ENCODE measurements around the gene PDE10A. TPM values are rescaled to one million over a fixed set of nuclear protein-coding genes. Genes with fewer than 3 reads are reported as not detected.

Gene PDE10A
- total RNA-seq, 4 donors from 2014 or later, result 0.59 to 3.1 (median 2.0) TPM

DNA sequence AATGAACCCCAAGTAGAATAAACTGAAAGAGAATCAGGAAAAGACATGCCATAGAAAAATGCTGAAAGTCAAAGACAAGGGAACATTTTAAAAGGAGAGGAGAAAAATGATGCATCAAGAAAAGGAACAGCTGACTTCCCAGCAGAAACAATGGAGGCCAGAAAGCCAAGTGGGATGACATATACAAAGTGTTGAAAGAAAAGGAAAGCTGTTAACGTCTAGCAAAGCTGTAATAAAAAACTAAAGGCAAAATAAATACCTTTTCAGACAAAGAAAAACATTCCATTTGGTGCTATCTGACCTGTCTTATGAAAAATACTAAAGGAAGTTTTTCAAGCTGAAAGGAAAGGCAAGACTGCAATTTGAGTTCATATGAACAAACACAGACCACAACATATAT, 34.1 kb upstream of the PDE10A start:
- Histone ChIP-seq H3K36me3 (no peaks in the 10 kb centered on the region), H3K27me3 (no peaks in the 10 kb centered on the region), H3K27ac (no peak overlapping the region), H3K4me3 (no peak overlapping the region), H3K9me3 (no peaks in the 10 kb centered on the region), H3K4me1 (no peaks in the 10 kb centered on the region)
- no peak for DNase-seq (ENCODE audit: low spot score in 2 of 2)
- WGBS, result 34% methylated on average over 1 of the region's 1 CpG
- TF ChIP-seq EP300 (IDR thresholded peaks at IDR 0.05) (no peak), POLR2A (IDR thresholded peaks at IDR 0.05) (no peak), POLR2AphosphoS5 (IDR thresholded peaks at IDR 0.05) (no peak)

GRCh38 chr6:165695722-165696515, 32.9 kb upstream of the PDE10A start:
- TF ChIP-seq POLR2AphosphoS5 (IDR thresholded peaks at IDR 0.05) (no peak), POLR2A (IDR thresholded peaks at IDR 0.05) (no peak), EP300 (IDR thresholded peaks at IDR 0.05) (no peak)
- TF ChIP-seq, protein P1, sequence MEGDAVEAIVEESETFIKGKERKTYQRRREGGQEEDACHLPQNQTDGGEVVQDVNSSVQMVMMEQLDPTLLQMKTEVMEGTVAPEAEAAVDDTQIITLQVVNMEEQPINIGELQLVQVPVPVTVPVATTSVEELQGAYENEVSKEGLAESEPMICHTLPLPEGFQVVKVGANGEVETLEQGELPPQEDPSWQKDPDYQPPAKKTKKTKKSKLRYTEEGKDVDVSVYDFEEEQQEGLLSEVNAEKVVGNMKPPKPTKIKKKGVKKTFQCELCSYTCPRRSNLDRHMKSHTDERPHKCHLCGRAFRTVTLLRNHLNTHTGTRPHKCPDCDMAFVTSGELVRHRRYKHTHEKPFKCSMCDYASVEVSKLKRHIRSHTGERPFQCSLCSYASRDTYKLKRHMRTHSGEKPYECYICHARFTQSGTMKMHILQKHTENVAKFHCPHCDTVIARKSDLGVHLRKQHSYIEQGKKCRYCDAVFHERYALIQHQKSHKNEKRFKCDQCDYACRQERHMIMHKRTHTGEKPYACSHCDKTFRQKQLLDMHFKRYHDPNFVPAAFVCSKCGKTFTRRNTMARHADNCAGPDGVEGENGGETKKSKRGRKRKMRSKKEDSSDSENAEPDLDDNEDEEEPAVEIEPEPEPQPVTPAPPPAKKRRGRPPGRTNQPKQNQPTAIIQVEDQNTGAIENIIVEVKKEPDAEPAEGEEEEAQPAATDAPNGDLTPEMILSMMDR (IDR thresholded peaks at IDR 0.05), result no peak
- H3K27ac ChIP-seq, result no peak overlapping the region
- 71% methylated on average over 8 of the region's 8 CpGs for WGBS
- H3K36me3 ChIP-seq, result no peaks in the 10 kb centered on the region
- H3K4me3 ChIP-seq, result no peak overlapping the region
- no peaks in the 10 kb centered on the region for H3K9me3 ChIP-seq
- no peaks in the 10 kb centered on the region for H3K27me3 ChIP-seq
- DNase-seq (ENCODE audit: low spot score in 2 of 2), result no peak
- H3K4me1 ChIP-seq, result no peaks in the 10 kb centered on the region

DNA sequence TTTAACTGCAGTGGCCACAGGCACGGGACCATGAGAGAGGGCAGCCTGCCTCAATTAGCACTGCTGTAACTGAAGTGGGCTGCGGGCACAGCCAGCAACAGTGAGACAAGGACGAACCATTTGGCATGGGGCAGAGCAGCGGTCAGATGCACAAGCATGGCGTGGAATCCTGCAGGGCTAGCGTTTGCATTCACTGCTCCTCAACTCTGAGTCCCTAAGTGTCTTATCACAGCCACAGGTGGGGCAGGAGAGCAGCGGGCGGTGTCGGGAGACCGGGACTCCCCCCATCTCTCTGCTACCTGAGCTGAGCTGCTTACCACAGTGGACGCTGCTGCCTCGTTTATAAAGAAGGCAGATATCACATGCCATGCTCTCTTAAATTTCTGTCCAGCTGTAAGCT, 31.3 kb upstream of the PDE10A start:
- no peaks in the 10 kb centered on the region for H3K9me3 ChIP-seq
- H3K36me3 ChIP-seq, result no peaks in the 10 kb centered on the region
- no peaks in the 10 kb centered on the region for H3K27me3 ChIP-seq
- WGBS, result 72% methylated on average over 12 of the region's 12 CpGs
- TF ChIP-seq POLR2AphosphoS5 (IDR thresholded peaks at IDR 0.05) (no peak), EP300 (IDR thresholded peaks at IDR 0.05) (no peak), POLR2A (IDR thresholded peaks at IDR 0.05) (no peak)
- TF ChIP-seq, protein P1 (IDR thresholded peaks at IDR 0.05), result no peak
- no peaks in the 10 kb centered on the region for H3K4me1 ChIP-seq
- no peak overlapping the region for H3K4me3 ChIP-seq
- H3K27ac ChIP-seq, result no peak overlapping the region
- no peak for DNase-seq (ENCODE audit: low spot score in 2 of 2)

- Histone ChIP-seq H3K27ac (no peak overlapping the region), H3K9me3 (no peaks in the 10 kb centered on the region), H3K36me3 (no peaks in the 10 kb centered on the region), H3K4me1 (no peaks in the 10 kb centered on the region), H3K27me3 (no peaks in the 10 kb centered on the region), H3K4me3 (no peak overlapping the region)
- WGBS, result 83% methylated on average over 11 of the region's 11 CpGs
- no peak for TF ChIP-seq EP300 (IDR thresholded peaks at IDR 0.05)
- TF ChIP-seq POLR2AphosphoS5 (IDR thresholded peaks at IDR 0.05), result no peak
- no peak for TF ChIP-seq POLR2A (IDR thresholded peaks at IDR 0.05)
- TF ChIP-seq, protein P1 (IDR thresholded peaks at IDR 0.05), result no peak
- no peak for DNase-seq (ENCODE audit: low spot score in 2 of 2)
Measured at GRCh38 chr6:165692106-165692653, 29.1 kb upstream of the PDE10A start.

DNA sequence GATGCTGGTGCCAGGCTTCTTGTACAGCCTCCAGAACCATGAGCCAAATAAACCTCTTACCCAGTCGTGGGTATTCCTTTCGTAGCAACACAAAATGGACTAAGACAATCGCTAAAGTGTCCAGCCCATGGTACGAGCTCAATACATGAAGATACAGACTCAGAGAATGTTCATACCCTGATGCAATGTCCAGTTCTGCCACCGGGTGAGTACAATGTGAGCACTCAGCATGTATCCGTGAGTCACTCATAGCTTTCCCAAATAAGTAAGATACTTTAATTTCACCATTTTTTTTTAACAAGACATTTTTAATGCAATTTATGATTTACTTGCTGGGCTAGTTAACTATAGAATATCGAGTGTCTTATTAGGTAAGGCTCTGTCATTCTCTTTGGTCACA, 26.7 kb upstream of the PDE10A start:
- no peaks in the 10 kb centered on the region for H3K36me3 ChIP-seq
- H3K4me3 ChIP-seq, result no peak overlapping the region
- no peak overlapping the region for H3K27ac ChIP-seq
- H3K4me1 ChIP-seq, result no peaks in the 10 kb centered on the region
- H3K9me3 ChIP-seq, result no peaks in the 10 kb centered on the region
- no peak for DNase-seq (ENCODE audit: low spot score in 2 of 2)
- TF ChIP-seq POLR2A (IDR thresholded peaks at IDR 0.05), result no peak
- TF ChIP-seq, protein P1 (IDR thresholded peaks at IDR 0.05), result no peak
- no peak for TF ChIP-seq EP300 (IDR thresholded peaks at IDR 0.05)
- no peak for TF ChIP-seq POLR2AphosphoS5 (IDR thresholded peaks at IDR 0.05)
- WGBS, result 85% methylated on average over 7 of the region's 7 CpGs
- H3K27me3 ChIP-seq, result no peaks in the 10 kb centered on the region

Data from suprapubic skin (tissue), 4 donors.